Gastrocnemius medialis (tissue), 4 donors: Measurements from ENCODE around the gene ALDH8A1. TPM values are rescaled to one million over a fixed set of nuclear protein-coding genes. Genes with fewer than 3 reads are reported as not detected.

Experiments used
- ATAC-seq, 2 donors: fragments of 150-250 bp; one replicate each; pipeline ENCODE4 v1.9.1; 2016
- DNase-seq, 2 donors: peaks; one replicate each; pipeline ENCODE4 v3.0.0-alpha.2; 2019
- H3K27ac ChIP-seq, 4 donors: fragments of 200-600 bp; sonication (generic); 1 replicate in 1 of 4; 2 replicates in 3 of 4; pipeline ENCODE4 v1.5.1; 2016 to 2018; ENCODE audit warnings: mild to moderate bottlenecking in 2 of 4, moderate library complexity in 1 of 4
- H3K27me3 ChIP-seq, 3 donors: fragments of 200-600 bp; sonication (generic) in 2 of 3; 1 replicate in 1 of 3; 2 replicates in 2 of 3; pipeline versions ENCODE4 v1.5.1 to v1.6.0; 2016 to 2019; ENCODE audit warnings: mild to moderate bottlenecking in 1 of 3, moderate library complexity in 1 of 3
- H3K36me3 ChIP-seq, 2 donors: fragments of 200-600 bp; sonication (generic) in 1 of 2; one replicate each; pipeline ENCODE4 v1.5.1; 2017 to 2018
- H3K4me1 ChIP-seq, 2 donors: fragments of 200-600 bp; sonication (generic) in 1 of 2; one replicate each; pipeline ENCODE4 v1.5.1; 2016 to 2017; ENCODE audit warnings: mild to moderate bottlenecking in 2 of 2
- H3K4me3 ChIP-seq, 4 donors: fragments of 200-600 bp; sonication (generic) in 3 of 4; 1 replicate in 1 of 4; 2 replicates in 3 of 4; pipeline ENCODE4 v1.5.1; 2016 to 2019; ENCODE audit warnings: mild to moderate bottlenecking in 2 of 4
- H3K9me3 ChIP-seq, 3 donors: fragments of 200-600 bp; sonication (generic) in 2 of 3; 1 replicate in 1 of 3; 2 replicates in 2 of 3; pipeline ENCODE4 v1.5.1; 2016 to 2019
- POLR2A ChIP-seq, 2 donors: fragments of 450-650 bp; IDR thresholded peaks; one replicate each; pipeline ENCODE4 v1.6.1; 2017; ENCODE audit warnings: antibody characterized with exemption in 2 of 2, mild to moderate bottlenecking in 2 of 2, moderate library complexity in 2 of 2
- in situ Hi-C, 4 donors: fragments of 200-750 bp; cut with MboI; loops; one replicate each; pipeline versions ENCODE4 v1.15.0 to v1.8.0; 2017; ENCODE audit warnings: low sequenced_read_pairs in 4 of 4
- intact Hi-C: fragments of 100-400 bp; cut with DNase I; formaldehyde crosslinking; loops from one replicate; pipeline ENCODE4 v1.15.1; 2023; ENCODE audit warnings: low total_unique reads
- total RNA-seq, 4 donors: library from RNA; depleted of rRNA; stranded (reverse); fragments of >200 nt; gene quantifications; one replicate each; pipeline versions ENCODE4 v1.1.0 to v1.2.3, GENCODE V29; 2016
- TF ChIP-seq, protein P1 (sequence below), 5 experiments: fragments of 450-650 bp in 3 of 5; fragments of 200-600 bp in 2 of 5; sonication (generic) in 2 of 5; IDR thresholded peaks in 4 of 5; conservative IDR thresholded peaks in 1 of 5; 1 replicate in 4 of 5; 2 replicates in 1 of 5; pipeline ENCODE4 v1.5.1; 2016 to 2019; ENCODE audit warnings: antibody characterized with exemption in 5 of 5, mild to moderate bottlenecking in 3 of 5, moderate library complexity in 3 of 5

Gene ALDH8A1
- total RNA-seq, 4 donors from 2014 or later = 0.55 to 2.1 (median 0.58) TPM; not detected in 1

DNA sequence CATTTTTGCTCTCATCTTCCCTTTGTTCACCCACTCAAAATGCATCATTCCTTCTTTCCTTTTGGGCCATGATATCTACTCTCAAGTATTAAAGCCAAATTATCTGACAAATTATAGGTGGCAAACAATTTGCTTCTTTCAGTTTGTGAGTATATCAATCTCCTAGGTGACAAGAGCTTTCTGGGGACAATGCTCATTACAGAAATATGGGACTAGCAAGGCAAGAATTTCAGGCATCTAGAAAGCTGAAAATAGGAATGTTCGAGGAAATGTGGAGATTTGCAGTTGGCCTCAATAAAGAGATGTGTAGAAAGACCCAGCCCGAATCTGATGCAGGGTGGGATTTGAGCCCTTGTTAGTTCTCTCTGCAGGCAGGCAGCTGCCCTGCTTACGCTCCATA is 71.8 kb downstream of the ALDH8A1 start:
- Histone ChIP-seq H3K4me1 (peaks cover 0 to 3% of the 10 kb centered on the region in 2 donors), H3K27me3 (no peaks in the 10 kb centered on the region), H3K36me3 (no peaks in the 10 kb centered on the region), H3K4me3 (no peak overlapping the region), H3K9me3 (no peaks in the 10 kb centered on the region), H3K27ac (no peak overlapping the region)
- intact Hi-C loops = no loop called here
- no peak for DNase-seq
- ATAC-seq = no peak
- TF ChIP-seq POLR2A (IDR thresholded peaks at IDR 0.05) = no peak
- TF ChIP-seq, protein P1, sequence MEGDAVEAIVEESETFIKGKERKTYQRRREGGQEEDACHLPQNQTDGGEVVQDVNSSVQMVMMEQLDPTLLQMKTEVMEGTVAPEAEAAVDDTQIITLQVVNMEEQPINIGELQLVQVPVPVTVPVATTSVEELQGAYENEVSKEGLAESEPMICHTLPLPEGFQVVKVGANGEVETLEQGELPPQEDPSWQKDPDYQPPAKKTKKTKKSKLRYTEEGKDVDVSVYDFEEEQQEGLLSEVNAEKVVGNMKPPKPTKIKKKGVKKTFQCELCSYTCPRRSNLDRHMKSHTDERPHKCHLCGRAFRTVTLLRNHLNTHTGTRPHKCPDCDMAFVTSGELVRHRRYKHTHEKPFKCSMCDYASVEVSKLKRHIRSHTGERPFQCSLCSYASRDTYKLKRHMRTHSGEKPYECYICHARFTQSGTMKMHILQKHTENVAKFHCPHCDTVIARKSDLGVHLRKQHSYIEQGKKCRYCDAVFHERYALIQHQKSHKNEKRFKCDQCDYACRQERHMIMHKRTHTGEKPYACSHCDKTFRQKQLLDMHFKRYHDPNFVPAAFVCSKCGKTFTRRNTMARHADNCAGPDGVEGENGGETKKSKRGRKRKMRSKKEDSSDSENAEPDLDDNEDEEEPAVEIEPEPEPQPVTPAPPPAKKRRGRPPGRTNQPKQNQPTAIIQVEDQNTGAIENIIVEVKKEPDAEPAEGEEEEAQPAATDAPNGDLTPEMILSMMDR (IDR thresholded peaks at IDR 0.05 in 4 of 5, conservative IDR thresholded peaks at IDR 0.05 in 1 of 5) = no peak
- in situ Hi-C loops = loop anchor here in 1 of 4 donors (25.0 kb wide), 1 partner anchor 716 kb away; no protein-coding TSS in a partner anchor

DNA sequence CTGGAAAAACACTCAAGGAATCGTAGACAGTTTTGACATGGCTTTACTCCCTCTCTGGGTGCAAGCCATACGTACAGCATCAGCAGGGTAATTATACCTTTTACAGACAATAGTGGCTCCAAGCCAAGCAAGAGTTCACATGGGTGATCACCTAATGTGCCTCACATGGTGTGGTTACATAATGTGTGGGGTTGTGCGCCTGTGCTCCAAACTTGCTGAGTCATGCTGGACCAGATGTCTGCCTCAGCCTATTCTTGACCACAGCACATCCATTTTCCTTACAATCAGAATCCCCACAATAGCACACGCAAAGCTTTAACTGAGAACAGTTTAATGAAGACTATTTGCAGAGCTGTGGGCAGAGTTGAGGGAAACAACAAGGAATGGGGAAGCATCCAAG is 74.5 kb downstream of the ALDH8A1 start:
- in situ Hi-C loops = loop anchor here in 1 of 4 donors (25.0 kb wide), 1 partner anchor 713 kb away; no protein-coding TSS in a partner anchor
- peaks cover 0 to 4% of the 10 kb centered on the region in 2 donors for H3K4me1 ChIP-seq
- H3K9me3 ChIP-seq = no peaks in the 10 kb centered on the region
- no peak overlapping the region for H3K27ac ChIP-seq
- no peaks in the 10 kb centered on the region for H3K36me3 ChIP-seq
- no peak for TF ChIP-seq POLR2A (IDR thresholded peaks at IDR 0.05)
- TF ChIP-seq, protein P1 (IDR thresholded peaks at IDR 0.05 in 4 of 5, conservative IDR thresholded peaks at IDR 0.05 in 1 of 5) = no peak
- intact Hi-C loops = no loop called here
- DNase-seq = no peak
- no peak overlapping the region for H3K4me3 ChIP-seq
- no peak for ATAC-seq
- H3K27me3 ChIP-seq = no peaks in the 10 kb centered on the region

DNA sequence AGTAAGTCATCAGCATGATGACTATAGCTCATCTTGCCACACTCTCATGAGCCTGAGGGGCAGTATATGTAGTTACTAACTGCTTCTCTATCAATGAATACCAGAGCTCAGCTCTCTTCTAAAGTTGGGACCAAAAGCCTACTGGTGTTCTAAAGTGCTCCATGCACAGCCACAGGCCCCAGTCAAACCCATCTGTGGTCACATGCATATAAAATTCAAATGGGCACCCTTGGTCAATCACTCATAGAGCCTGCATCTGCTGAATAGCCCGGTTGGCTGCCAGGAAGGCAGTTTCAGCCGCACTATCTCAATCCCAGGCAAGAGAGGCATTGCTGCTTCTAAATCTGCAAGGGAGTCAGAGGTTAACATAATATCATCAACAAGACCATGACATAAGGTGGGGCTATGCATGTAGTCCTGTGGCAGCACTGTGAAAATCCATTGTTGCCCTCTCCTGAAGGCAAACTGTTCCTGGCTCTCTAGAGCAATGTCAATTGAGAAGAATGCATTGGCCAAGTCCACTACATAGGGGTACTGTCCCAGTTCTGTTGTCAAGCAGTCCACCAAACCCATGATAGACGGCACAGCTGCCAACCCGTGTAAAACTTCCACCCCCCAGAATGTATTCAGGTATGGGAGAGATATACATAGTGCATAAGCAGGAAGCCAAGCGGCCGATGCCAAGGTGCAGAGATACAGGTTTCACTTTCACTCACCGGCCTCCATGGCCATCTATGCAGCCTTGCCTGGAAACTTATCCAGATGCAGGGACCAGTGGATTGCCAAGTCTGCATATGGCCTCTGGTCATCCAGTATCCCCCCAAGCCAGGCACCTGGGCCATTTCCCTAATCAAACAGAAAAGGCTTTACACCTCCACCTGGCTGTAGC is 76.2 kb downstream of the ALDH8A1 start:
- H3K4me3 ChIP-seq = no peak overlapping the region
- no peak overlapping the region for H3K27ac ChIP-seq
- ATAC-seq (no peak), DNase-seq (no peak)
- intact Hi-C loops (no loop called here), in situ Hi-C loops (no loop called here)
- no peaks in the 10 kb centered on the region for H3K9me3 ChIP-seq
- TF ChIP-seq POLR2A (IDR thresholded peaks at IDR 0.05) = no peak
- TF ChIP-seq, protein P1 (IDR thresholded peaks at IDR 0.05 in 4 of 5, conservative IDR thresholded peaks at IDR 0.05 in 1 of 5) = no peak
- peaks cover 0 to 4% of the 10 kb centered on the region in 2 donors for H3K4me1 ChIP-seq
- no peaks in the 10 kb centered on the region for H3K27me3 ChIP-seq
- H3K36me3 ChIP-seq = no peaks in the 10 kb centered on the region

DNA sequence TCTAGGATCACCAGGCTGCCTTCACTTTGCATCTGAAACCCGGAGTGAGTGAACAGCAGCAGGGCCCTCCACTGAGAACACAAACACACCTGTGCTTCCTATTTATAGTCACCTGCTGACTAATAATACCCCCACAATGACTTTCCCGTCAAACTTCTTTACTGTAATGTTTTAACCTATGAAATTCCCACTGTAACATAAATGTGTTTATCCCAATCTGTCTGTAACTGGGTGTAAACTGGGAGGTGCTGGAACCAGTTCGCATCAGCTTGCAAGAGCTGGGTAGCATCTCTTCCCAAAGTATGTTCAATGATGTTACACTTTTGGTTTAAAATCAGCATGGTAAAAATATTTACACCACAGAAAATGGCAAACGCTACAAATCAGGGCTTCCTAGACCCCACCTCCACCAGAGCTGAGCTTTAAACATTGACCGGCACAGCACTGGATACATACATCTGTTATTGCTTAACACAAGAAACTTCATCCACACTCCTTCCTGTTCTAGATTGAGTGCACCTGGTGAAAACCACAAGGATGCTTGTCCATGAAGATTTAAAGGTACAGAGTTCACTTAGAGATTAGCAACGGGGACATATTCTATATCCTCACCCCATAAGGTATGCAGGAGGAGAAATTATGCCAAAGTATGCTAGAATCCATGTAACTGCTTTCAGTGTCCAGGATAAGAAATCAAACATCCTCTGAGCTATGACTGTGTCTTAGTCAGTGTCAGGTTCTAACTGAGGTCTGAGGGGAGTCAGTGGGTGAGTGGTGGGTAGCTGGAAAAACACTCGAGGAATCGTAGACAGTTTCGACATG is 79.0 kb downstream of the ALDH8A1 start:
- peaks cover 0 to 4% of the 10 kb centered on the region in 2 donors for H3K4me1 ChIP-seq
- H3K4me3 ChIP-seq = no peak overlapping the region
- no peak for DNase-seq
- TF ChIP-seq POLR2A (IDR thresholded peaks at IDR 0.05) = no peak
- TF ChIP-seq, protein P1 (IDR thresholded peaks at IDR 0.05 in 4 of 5, conservative IDR thresholded peaks at IDR 0.05 in 1 of 5) = no peak
- intact Hi-C loops (no loop called here), in situ Hi-C loops (no loop called here)
- no peaks in the 10 kb centered on the region for H3K9me3 ChIP-seq
- H3K36me3 ChIP-seq = no peaks in the 10 kb centered on the region
- H3K27ac ChIP-seq = no peak overlapping the region
- ATAC-seq = no peak
- H3K27me3 ChIP-seq = no peaks in the 10 kb centered on the region
